ENCODE measurements around the gene SSBP3.
A peak's percentile ranks its signal among the peaks of the same experiment; 100 is the strongest.
"Not testable (repeated sequence)": the region's sequence is repeated elsewhere in the genome, so short reads cannot be mapped to it uniquely, and the experiment has no call there.

SSBP3 gene

DNA sequence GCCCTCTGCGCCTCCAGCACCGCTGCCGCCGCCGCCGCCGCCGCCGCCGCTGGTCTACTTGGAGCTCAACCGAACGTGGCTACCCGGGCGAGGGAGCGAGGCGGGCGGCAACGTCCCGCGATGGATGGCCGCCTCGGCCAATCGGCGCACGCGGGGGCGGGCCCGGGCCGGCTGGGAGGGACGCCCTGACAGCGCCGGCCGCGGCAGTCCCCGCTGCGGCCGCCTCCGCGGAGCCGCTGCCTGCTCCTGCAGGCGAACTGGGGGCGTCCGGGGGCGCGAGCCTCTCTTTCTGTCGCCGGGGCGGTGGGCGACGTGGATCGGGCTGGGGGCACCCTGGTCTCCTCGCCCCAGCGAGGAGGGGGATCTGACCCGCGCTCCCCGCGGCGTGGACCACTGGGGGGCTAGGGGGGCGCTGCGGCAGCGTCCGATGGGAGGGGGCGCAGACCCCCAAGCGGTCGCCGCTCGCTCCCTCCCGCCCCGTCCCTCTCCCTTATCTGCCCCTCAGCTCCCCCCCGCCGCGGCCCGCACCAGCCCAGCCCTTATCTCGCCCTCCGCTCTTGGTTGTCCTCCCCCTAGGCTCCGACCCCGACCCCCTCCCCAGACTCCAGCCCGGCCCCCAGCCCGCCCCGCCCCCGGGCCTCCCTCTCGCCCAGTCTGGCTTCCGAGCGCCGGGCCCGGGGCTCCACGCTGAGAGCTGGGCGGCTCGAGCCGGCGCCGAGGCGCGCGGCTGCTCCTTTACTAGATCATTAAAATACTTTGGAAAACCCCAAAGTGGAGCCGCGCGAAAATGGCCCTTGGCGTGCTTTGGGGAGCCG is at the start of gene SSBP3:
TSS of gene SSBP3 (minus strand) at position 56 of the 815 bp plus-strand sequence.
- DNase-seq = peak; percentile 86

DNA sequence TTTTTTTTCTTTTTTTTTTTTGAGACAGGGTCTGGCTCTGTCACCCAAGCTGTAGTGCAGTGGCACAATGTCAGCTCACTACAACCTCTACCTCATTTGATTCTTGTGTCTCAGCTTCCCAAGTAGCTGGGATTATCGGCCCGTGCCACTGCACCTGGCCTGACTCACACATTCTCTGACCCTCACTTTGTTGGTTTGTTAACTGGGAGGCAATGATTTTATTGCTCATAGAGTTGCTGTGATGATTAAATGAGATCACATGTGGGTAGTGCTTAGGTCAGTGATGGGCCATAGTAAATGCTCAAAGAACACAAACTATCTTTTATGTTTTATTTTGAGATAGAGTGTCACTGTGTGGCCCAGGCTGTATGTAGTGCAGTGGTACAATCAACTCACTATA is 47.3 kb upstream of the SSBP3 start:
- no peak for DNase-seq

DNA sequence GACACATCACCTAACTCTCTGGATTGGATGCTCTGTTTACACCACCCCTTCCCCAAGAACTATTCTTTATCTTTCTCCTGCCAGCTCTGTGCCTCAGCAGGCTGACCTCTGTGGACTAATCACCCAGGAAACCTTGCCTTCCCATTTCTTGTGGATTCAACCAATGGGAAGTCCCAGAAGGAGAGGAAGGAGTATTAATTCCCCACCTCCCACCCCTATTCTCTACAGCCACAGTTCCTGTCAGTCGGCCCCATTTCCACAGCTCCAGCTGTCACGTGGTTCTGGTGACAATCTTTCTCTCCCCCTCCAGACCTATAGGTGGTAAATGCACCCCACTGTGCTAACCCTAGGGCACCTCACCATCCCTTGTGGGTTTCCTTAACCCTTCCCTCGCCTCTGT is 46.8 kb upstream of the SSBP3 start:
- no peak for DNase-seq

- not testable (repeated sequence) for DNase-seq
Measured at GRCh38 chr1:54449431-54449830, 43.2 kb upstream of the SSBP3 start.

- DNase-seq = not testable (repeated sequence)
Measured at GRCh38 chr1:54448801-54449200, 42.6 kb upstream of the SSBP3 start.

DNA sequence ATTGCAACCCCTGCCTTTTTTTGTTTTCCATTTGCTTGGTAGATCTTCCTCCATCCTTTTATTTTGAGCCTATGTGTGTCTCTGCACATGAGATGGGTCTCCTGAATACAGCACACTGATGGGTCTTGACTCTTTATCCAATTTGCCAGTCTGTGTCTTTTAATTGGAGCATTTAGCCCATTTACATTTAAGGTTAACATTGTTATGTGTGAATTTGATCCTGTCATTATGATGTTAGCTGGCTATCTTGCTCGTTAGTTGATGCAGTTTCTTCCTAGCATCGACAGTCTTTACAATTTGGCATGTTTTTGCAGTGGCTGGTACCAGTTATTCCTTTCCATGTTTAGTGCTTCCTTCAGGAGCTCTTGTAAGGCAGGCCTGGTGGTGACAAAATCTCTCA is 40.9 kb upstream of the SSBP3 start:
- not testable (repeated sequence) for DNase-seq

GRCh38 chr1:54442185-54442584 is 36.0 kb upstream of the SSBP3 start:
- no peak for DNase-seq

- DNase-seq = no peak
Measured at GRCh38 chr1:54439550-54440223, 33.5 kb upstream of the SSBP3 start.

GRCh38 chr1:54437783-54438182 is 31.6 kb upstream of the SSBP3 start:
- no peak for DNase-seq

DNA sequence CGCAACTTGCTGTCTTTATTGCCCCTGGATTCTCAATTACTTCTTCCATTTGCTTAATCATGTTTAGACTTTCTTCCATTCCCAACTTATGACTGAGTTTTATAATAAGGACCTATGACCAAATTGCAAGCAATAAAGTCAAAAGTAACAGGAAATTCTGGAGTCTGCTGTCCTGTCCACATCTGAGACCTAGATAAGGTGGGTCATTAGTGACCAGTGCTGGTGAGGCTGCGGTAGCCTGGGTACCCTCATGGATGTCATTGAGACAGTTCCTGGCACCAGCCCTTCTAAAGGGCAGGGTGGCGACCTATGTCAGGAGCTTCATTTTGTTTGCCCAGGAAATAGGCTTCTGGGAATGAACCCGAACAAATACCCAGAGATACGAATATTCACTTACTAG is 30.6 kb upstream of the SSBP3 start:
- DNase-seq = no peak

DNA sequence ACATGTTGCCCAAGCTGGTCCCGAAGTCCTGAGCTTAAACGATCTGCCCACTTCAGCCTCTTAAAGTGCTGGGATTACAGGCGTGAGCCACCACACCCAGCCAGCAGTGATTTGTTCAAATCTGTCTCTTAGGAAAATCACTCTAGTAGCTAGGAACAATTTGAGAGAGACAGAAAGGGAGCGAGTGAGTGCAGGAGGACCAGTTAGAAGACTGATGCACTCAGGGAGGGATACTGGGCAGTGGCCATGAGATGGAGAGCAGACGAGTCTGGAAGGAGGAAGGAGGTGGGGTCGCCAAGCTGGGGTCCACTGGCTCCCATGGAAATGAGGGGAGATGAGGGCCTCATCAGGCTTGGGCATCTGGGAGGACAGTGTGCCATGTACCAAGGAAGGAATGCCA is 23.6 kb upstream of the SSBP3 start:
- no peak for DNase-seq

DNA sequence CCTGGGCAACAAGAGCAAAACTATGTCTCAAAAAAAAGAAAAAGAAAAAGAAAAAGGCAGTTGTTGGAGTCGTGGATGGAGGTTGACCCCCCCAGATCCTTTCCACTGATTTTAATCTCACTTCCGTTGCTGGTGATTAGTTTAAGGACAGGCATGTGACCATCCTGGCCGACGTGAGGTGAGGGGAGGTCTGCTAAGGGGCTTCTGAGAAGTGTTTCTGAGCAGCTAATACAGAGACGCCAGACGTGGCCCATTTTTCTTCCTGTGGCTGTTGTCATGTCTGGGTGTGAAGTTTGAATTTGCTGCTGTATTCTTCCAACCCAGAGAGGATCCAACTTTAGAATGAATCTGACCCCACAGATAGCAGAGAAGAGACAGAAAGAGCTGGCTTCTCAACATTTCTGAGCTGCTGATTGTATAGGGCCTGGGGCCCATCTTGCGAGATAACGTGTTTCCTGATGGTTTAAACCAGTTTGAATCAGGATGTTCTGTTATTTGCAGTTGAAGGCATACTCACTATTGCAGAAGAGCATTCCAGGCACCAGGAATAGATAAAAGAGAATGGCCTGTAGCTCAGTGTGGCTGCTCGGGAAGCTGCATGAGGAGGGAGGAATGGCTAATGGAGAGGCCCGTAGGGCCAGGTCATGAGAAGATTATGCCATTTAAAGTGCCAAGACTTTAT is 22.8 kb upstream of the SSBP3 start:
- no peak for DNase-seq

- DNase-seq = no peak
Measured at GRCh38 chr1:54425152-54425584, 19.0 kb upstream of the SSBP3 start.

- DNase-seq = no peak
Measured at GRCh38 chr1:54424398-54424797, 18.2 kb upstream of the SSBP3 start.

DNA sequence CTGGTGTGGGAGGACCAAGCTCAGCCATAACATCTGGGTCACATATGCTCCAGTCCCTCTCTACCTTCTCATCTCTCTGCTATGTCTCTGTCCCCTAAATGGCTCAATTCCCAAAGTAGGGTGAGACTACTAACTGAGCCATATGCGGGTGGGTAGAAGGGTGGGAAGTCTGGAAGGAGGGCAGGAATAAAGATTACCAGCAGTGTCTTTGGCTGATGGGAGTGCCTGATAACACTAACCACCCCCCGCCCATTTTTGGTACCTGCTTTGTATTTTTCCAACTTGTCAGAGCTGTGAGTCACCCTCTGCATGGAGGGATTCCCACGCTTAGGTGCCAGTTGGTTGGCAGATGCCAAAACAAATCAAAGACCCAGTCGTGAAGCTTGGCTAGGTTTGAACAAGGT is 14.9 kb upstream of the SSBP3 start:
- DNase-seq = no peak

- DNase-seq = not testable (repeated sequence)
Measured at GRCh38 chr1:54418598-54418997, 12.4 kb upstream of the SSBP3 start.

- no peak for DNase-seq
Measured at GRCh38 chr1:54417123-54417522, 10.9 kb upstream of the SSBP3 start.

- DNase-seq = no peak
Measured at GRCh38 chr1:54416435-54416834, 10.2 kb upstream of the SSBP3 start.

GRCh38 chr1:54415991-54416390 is 9.8 kb upstream of the SSBP3 start:
- DNase-seq = no peak

DNA sequence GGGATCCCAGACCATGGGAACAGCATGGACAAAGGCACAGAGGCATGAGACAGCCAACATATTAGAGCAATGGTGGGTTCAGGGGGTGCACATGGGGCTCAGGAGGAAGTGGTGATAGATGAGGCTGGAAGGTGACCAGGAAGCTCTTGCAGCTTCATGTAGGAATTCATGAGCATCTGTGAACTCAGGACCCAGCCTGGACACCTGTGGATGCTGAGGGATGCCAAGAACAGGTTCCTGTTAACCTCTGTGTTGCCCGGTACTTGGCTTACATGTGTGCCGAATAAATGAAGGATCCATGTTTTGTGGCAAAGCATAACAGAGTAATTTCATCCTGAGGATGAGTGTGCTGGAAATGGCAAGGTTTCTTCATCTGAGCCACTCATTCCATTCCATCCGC is 9.3 kb upstream of the SSBP3 start:
- no peak for DNase-seq

DNA sequence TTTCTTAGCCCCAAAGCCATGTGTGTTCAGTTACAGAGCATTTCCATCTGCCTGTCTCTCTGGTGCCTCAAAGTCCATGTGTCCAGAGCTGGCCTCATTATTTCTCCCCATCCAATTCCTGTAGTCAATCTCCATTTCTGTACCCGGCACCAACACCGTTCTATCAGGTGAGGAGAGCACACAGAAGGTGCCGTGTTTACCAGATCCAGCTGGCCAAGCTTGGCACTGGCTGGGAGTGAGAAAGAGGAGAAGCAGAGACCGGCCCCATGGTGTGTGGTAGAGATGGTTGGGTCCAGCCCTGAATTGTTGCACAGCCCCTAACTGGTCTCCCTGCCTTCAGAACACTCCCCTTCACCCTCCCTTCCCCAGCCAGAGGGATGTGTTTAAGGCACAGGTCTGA is 7.5 kb upstream of the SSBP3 start:
- DNase-seq = no peak

DNA sequence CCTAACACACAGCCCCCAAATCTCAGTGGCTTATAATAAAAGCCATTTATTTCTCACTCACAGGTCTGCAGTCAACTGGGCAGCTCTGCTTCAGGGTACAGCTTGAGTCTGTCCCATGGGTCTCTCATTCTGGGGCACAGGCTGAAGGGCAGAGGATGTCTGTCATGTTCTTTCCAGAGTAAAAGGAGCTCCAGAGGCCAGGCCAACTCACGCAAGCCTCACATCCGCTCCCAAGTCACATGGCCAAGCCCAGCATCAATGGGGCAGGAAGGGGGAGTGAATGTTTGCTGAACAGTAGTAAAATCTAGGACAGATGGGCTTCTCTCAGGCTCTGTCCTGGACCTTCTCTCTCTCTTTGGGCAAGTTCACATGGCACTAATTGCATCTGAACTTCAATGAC is 7.1 kb upstream of the SSBP3 start:
- DNase-seq = no peak

- DNase-seq = no peak
Measured at GRCh38 chr1:54410359-54410758, 4.2 kb upstream of the SSBP3 start.
